ENCODE data around the gene NUP188. TPM values are rescaled to one million over a fixed set of nuclear protein-coding genes. Genes with fewer than 3 reads are reported as not detected.

Gene NUP188
- total and polyA plus RNA-seq, 2 donors (not counting 1 experiment from before 2014, with no cell fraction given) = 28.8 to 31.4 TPM

DNA sequence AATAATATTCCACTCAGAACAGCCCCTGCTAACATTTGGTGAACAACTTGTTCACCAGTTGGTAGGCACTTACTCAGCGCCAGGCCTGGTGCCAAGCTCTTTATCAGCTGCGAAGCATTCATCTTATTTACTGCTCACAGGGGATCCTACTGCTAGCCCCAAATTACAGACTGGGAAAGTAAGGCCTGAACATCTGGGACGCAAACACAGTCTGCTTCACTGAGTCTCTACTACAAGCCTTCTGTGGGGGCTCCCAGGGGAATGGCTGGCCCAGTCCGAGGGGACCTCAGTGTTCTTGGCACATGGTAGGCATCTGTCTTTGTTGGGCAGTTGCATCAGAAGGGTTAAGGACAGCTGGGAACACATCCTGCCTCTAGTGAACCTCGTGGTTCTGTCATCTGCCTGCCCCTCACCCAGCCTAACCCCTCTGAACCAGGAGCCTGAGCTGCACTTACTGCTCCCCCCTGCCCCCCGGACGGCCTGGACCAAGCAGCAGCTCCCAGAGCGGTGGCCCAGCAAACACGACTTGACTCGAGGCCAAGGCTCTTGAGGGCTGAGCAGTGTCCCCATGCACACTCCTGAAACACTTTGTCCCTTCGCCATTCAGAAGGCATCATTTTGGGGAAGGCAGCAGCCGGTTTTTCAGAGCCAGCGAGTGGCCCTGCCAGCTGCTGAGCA, 27.0 kb upstream of the NUP188 start, which contains the start of gene PHYHD1:
Gene PHYHD1 (plus strand): TSS at position 602 of the 678 bp plus-strand sequence. CDS start 1,342 bp downstream, outside the sequence.
- peak; percentile 83 to 87 for DNase-seq (ENCODE audit: low read depth in 2 of 2)
- Histone ChIP-seq H2AFZ (ENCODE audit: low read length) (peak within 1 kb of the TSS; percentile 9), H3K9me3 (ENCODE audit: control insufficient read depth, insufficient read depth, low read depth, low read length) (no peaks in the 10 kb centered on the region), H3K36me3 (ENCODE audit: control insufficient read depth, insufficient read depth, low read length) (peaks cover 13% of the 10 kb centered on the region), H3K27me3 (ENCODE audit: control insufficient read depth, insufficient read depth, low read length) (no peaks in the 10 kb centered on the region), H3K4me3 (replicated peaks in 1 of 4; ENCODE audit: control extremely low read depth in 1 of 4, insufficient read depth in 1 of 4, low read depth in 3 of 4, low read length in 4 of 4) (peak within 1 kb of the TSS in 2 of 4 experiments; percentile 64 to 74), H3K79me2 (ENCODE audit: control insufficient read depth, insufficient read depth, low read length) (peaks cover 1% of the 10 kb centered on the region), H4K20me1 (ENCODE audit: control insufficient read depth, extremely low read depth, insufficient read depth, low read length) (no peaks in the 10 kb centered on the region), H3K27ac (ENCODE audit: insufficient read depth, low read length) (peak within 1 kb of the TSS; percentile 64), H3K4me1 (ENCODE audit: control insufficient read depth, extremely low read depth, insufficient read depth, low read length) (peaks cover 24% of the 10 kb centered on the region), H3K4me2 (ENCODE audit: extremely low read depth, insufficient read depth, low read length) (peak within 1 kb of the TSS; percentile 63), H3K9ac (ENCODE audit: insufficient read depth, low read length) (no peak within 1 kb of the TSS)
- TF ChIP-seq EZH2 (IDR thresholded peaks at IDR 0.05; ENCODE audit: low read length, missing control alignments) (no peak), CTCF (conservative IDR thresholded peaks at IDR 0.05 in 1 of 2, IDR thresholded peaks at IDR 0.05 in 1 of 2; ENCODE audit: low read depth in 1 of 2, low read length in 2 of 2) (no peak)

DNA sequence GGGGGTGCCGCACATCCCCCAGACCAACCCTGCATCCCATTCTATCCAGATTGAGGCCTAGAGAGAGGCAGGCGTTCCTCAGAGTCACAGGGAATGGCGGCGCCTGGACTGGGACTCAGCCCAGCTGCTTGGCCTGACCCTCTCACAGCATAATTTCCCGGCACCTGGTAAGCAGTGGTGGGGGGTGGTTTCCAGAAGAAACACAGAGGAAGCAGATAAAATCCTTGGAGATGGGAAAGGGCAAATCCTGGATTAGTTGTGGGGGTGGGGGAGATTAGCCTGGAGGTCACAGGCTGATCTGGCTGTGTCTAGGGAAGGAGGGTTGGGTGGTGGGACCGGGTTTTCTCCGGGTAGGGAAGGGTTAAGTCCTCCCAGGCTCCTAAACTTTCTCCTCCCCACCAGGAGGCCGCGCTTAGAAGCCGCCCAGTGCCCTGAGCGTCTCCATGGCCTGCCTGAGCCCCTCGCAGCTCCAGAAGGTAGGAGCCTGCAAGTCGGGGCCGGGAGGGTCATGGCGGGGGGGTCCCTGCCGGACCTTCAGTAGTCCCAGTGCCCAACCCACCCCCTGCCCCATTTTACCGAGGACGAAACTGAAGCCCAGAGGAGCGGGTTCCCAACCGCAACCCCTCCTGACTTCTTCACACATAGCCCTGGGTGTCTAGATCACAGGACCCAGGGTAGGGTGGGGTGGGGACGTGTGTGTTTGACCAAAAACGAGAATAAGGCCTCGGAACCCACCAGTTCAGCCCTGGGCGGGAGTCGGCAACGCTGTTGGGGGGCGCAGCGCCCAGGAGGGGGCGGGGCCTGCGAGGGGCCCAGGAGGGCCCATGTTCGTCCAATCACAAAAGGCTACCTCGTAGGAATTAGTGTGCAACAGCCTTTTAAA, 25.4 kb upstream of the NUP188 start:
- no peak for TF ChIP-seq EZH2 (IDR thresholded peaks at IDR 0.05; ENCODE audit: low read length, missing control alignments)
- TF ChIP-seq CTCF (conservative IDR thresholded peaks at IDR 0.05 in 1 of 2, IDR thresholded peaks at IDR 0.05 in 1 of 2; ENCODE audit: low read depth in 1 of 2, low read length in 2 of 2) = peak in 1 of 2 donors; percentile 5
- Histone ChIP-seq H3K9me3 (ENCODE audit: control insufficient read depth, insufficient read depth, low read depth, low read length) (no peaks in the 10 kb centered on the region), H3K4me2 (ENCODE audit: extremely low read depth, insufficient read depth, low read length) (peak overlapping the region; percentile 63), H3K4me3 (replicated peaks in 1 of 4; ENCODE audit: control extremely low read depth in 1 of 4, insufficient read depth in 1 of 4, low read depth in 3 of 4, low read length in 4 of 4) (peak overlapping the region in 3 of 4 experiments; percentile 5 to 74 (median 64)), H3K36me3 (ENCODE audit: control insufficient read depth, insufficient read depth, low read length) (peaks cover 7% of the 10 kb centered on the region), H3K27ac (ENCODE audit: insufficient read depth, low read length) (peak overlapping the region; percentile 38), H3K9ac (ENCODE audit: insufficient read depth, low read length) (peak overlapping the region; percentile 50), H4K20me1 (ENCODE audit: control insufficient read depth, extremely low read depth, insufficient read depth, low read length) (no peaks in the 10 kb centered on the region), H3K79me2 (ENCODE audit: control insufficient read depth, insufficient read depth, low read length) (no peaks in the 10 kb centered on the region), H3K27me3 (ENCODE audit: control insufficient read depth, insufficient read depth, low read length) (no peaks in the 10 kb centered on the region), H2AFZ (ENCODE audit: low read length) (peak overlapping the region; percentile 9), H3K4me1 (ENCODE audit: control insufficient read depth, extremely low read depth, insufficient read depth, low read length) (peaks cover 19% of the 10 kb centered on the region)
- DNase-seq (ENCODE audit: low read depth in 2 of 2) = peak; percentile 33 to 67

DNA sequence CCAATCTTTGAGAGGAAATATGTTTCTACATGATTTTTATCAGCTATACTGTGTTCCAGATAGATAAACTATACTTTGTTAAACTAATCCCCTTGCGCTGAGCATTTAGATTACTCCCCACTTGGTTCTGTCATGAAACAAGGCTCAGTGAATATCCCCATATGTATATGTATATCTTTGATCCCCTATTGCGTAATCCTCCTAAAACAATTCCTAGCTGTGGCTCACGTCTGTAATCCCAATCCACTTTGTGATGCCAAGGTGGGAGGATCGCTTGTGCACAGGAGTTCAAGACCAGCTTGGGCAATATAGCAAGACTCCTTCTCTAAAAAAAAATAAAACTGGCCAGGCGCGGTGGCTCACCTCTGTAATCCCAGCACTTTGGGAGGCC, 24.0 kb upstream of the NUP188 start:
- Histone ChIP-seq H3K4me3 (replicated peaks in 1 of 4; ENCODE audit: control extremely low read depth in 1 of 4, insufficient read depth in 1 of 4, low read depth in 3 of 4, low read length in 4 of 4) (peak overlapping the region in 1 of 4 experiments; percentile 74), H3K27ac (ENCODE audit: insufficient read depth, low read length) (no peak overlapping the region), H2AFZ (ENCODE audit: low read length) (no peak overlapping the region), H3K27me3 (ENCODE audit: control insufficient read depth, insufficient read depth, low read length) (no peaks in the 10 kb centered on the region), H3K4me2 (ENCODE audit: extremely low read depth, insufficient read depth, low read length) (no peak overlapping the region), H3K9ac (ENCODE audit: insufficient read depth, low read length) (no peak overlapping the region), H4K20me1 (ENCODE audit: control insufficient read depth, extremely low read depth, insufficient read depth, low read length) (no peaks in the 10 kb centered on the region), H3K4me1 (ENCODE audit: control insufficient read depth, extremely low read depth, insufficient read depth, low read length) (peaks cover 15% of the 10 kb centered on the region), H3K79me2 (ENCODE audit: control insufficient read depth, insufficient read depth, low read length) (no peaks in the 10 kb centered on the region), H3K36me3 (ENCODE audit: control insufficient read depth, insufficient read depth, low read length) (peaks cover 2% of the 10 kb centered on the region), H3K9me3 (ENCODE audit: control insufficient read depth, insufficient read depth, low read depth, low read length) (no peaks in the 10 kb centered on the region)
- TF ChIP-seq CTCF (conservative IDR thresholded peaks at IDR 0.05 in 1 of 2, IDR thresholded peaks at IDR 0.05 in 1 of 2; ENCODE audit: low read depth in 1 of 2, low read length in 2 of 2) (no peak), EZH2 (IDR thresholded peaks at IDR 0.05; ENCODE audit: low read length, missing control alignments) (no peak)
- no peak for DNase-seq (ENCODE audit: low read depth in 2 of 2)
